NT2/D1 (cell line): ENCODE measurements around the gene CGB2.
"Not testable (repeated sequence)": the region's sequence is repeated elsewhere in the genome, so short reads cannot be mapped to it uniquely, and the experiment has no call there.

Source experiments
- DNase-seq: peaks from one replicate; pipeline ENCODE4 v3.0.0-alpha.2; 2011; ENCODE audit warnings: low read depth, low spot score
- H3K27me3 ChIP-seq: 2 replicates; pipeline ENCODE4 v1.6.0; 2011; ENCODE audit warnings: mild to moderate bottlenecking; ENCODE audit not compliant: insufficient read length, insufficient read depth
- H3K36me3 ChIP-seq: 2 replicates; pipeline ENCODE4 v1.6.1; 2011; ENCODE audit warnings: mild to moderate bottlenecking, low read length, mixed read lengths; ENCODE audit not compliant: insufficient read depth, insufficient read length
- H3K4me1 ChIP-seq: 2 replicates; pipeline ENCODE4 v1.5.1; 2011; ENCODE audit not compliant: insufficient read depth, insufficient read length
- H3K4me3 ChIP-seq: 2 replicates; pipeline ENCODE4 v1.5.1; 2011; ENCODE audit warnings: low read depth; ENCODE audit not compliant: insufficient read length
- H3K9ac ChIP-seq: 2 replicates; pipeline ENCODE4 v1.6.0; 2011; ENCODE audit warnings: low read depth; ENCODE audit not compliant: insufficient read length
- H3K9me3 ChIP-seq: 2 replicates; pipeline ENCODE4 v1.5.1; 2011; ENCODE audit warnings: mild to moderate bottlenecking, low read length; ENCODE audit not compliant: insufficient read depth
- SUZ12 ChIP-seq: IDR thresholded peaks from 2 replicates; pipeline ENCODE4 v1.6.1; 2011; ENCODE audit not compliant: insufficient read length, insufficient read depth; ENCODE audit errors: extremely low read depth
- YY1 ChIP-seq: IDR thresholded peaks from 2 replicates; pipeline ENCODE4 v1.6.1; 2011; ENCODE audit not compliant: insufficient read length, insufficient read depth
- ZNF274 ChIP-seq: IDR thresholded peaks from 2 replicates; pipeline ENCODE4 v1.6.1; 2011; ENCODE audit warnings: mild to moderate bottlenecking, low read depth, low read length

CGB2 gene

DNA sequence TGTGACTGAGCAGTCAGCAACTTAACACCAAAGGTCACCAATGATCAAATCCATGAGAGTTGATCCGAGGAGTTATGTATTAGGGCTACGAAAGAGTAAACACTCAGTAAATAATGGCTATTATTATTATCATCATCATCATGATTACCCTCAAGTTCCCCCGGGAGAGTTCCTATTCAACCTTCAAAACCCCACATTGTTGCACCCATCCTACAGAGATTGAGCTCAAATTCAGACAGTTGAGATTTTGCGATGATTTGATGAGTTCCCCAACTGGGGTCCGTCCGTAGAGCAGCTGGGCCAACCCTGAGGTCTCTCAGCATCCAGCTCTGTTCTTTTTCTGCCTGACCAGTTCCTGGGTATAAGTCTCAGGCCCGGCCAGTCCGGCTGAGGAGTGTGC is 6.4 kb downstream of the CGB2 start:
- H3K4me1 ChIP-seq, H3K36me3 ChIP-seq, H3K27me3 ChIP-seq, H3K4me3 ChIP-seq, H3K9ac ChIP-seq, H3K9me3 ChIP-seq, DNase-seq: not testable (repeated sequence)

DNA sequence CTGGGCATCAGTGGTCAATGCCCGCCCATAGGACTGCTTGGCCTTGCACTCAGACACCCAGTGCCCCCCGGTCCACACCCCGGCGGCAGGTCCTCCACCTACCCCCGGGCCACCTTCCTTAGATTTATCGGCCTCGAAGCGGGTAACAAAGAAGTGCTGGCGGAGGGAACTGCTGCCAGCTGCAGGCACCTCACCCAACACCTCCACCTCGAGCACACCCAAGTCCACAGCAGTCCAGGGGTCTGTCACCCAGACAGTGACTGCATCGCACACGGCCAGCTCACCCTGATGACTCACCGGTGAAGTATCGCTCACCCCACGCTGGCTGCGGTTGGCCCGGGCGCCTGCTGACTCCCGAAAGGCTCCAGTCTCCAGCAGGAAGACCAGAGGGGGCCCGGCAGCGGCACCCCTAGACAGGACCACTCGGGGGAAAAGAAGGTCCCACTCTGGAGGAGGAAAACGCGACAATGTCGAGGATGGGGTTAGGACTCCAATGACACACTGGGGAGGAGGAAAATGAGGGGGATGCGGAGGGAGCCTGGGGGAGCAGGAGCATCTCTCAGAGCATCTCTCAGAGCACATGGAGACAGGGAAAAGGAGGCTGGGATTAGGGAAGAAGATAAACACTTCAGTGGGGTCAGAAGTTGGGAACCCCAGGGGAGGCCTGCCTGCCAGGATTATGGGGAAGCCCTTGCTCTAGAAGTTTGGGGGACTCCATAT is 7.0 kb downstream of the CGB2 start:
- H3K4me1 ChIP-seq, H3K4me3 ChIP-seq, H3K36me3 ChIP-seq, H3K27me3 ChIP-seq, H3K9ac ChIP-seq, H3K9me3 ChIP-seq, DNase-seq: not testable (repeated sequence)

DNA sequence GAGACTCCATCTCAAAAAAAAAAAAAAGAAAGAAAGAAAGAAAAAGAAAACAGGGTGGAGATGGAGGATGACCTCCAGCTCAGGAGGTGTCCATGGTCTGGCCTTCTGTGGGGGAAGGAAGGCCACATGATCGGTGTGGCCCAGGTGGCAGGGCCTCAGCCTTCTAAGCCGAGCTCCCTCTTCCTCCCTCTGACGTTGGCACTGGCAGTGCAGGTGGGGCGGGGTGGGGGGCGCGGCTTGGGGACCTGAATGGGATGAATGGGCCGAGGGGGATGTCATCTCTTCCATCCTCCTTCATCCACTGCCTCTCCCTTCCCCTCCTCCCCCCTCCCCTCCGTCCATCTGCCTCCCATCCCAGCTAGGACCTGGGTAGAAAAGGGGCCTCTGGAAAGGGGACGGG is 8.0 kb downstream of the CGB2 start:
- H3K9me3 ChIP-seq, H3K36me3 ChIP-seq, H3K27me3 ChIP-seq, DNase-seq, H3K9ac ChIP-seq, H3K4me1 ChIP-seq, H3K4me3 ChIP-seq: not testable (repeated sequence)

DNA sequence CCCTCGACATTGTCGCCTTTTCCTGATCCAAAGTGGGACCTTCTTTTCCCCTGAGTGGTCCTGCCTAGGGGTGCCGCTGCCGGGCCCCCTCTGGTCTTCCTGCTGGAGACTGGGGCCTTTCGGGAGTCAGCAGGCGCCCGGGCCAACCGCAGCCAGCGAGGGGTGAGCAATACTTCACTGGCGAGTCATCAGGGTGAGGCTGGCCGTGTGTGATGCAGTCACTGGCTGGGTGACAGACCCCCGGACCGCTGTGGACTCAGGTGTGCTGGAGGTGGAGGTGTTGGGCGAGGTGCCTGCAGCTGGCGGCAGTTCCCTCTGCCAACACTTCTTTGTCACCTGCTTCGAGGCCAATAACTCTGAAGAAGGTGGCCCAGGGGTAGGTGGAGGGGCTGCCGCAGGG is 10.5 kb downstream of the CGB2 start:
- TF ChIP-seq ZNF274 (no peak), SUZ12 (no peak), YY1 (no peak)
- Histone ChIP-seq H3K9ac (no peak overlapping the region), H3K9me3 (no peaks in the 10 kb centered on the region), H3K27me3 (no peaks in the 10 kb centered on the region), H3K4me1 (no peaks in the 10 kb centered on the region), H3K4me3 (no peak overlapping the region), H3K36me3 (no peaks in the 10 kb centered on the region)
- no peak for DNase-seq

DNA sequence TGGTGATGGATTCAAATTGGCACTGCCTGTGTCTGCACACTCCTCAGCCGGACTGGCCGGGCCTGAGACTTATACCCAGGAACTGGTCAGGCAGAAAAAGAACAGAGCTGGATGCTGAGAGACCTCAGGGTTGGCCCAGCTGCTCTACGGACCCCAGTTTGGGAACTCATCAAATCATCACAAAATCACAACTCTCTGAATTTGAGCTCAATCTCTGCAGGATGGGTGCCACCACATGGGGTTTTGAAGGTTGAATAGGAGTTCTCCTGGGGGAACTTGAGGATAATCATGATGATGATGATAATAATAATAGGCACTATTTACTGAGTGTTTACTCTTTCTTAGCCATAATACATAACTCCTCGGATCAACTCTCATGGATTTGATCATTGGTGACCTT is 11.0 kb downstream of the CGB2 start:
- H3K9ac ChIP-seq = not testable (repeated sequence)

DNA sequence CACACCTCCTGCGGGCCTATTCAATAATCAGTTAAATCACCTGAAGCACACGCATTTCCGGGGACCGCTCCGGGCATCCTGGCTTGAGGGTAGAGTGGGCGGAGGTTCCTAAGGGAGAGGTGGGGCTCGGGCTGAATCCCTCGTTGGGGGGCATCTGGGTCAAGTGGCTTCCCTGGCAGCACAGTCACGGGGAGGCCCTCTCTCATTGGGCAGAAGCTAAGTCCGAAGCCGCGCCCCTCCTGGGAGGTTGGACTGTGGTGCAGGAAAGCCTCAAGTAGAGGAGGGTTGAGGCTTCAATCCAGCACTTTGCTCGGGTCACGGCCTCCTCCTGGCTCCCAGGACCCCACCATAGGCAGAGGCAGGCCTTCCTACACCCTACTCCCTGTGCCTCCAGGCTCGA is 11.9 kb downstream of the CGB2 start, which contains the start of gene CGB5:
TSS of gene CGB5 (plus strand) at position 301 of the 400 bp plus-strand sequence. CDS start 362 bp downstream, outside the sequence.
- DNase-seq, H3K9me3 ChIP-seq, H3K4me1 ChIP-seq, H3K4me3 ChIP-seq, H3K36me3 ChIP-seq, H3K9ac ChIP-seq, H3K27me3 ChIP-seq: not testable (repeated sequence)

More for the DNA sequence above, 11.0 kb downstream of the CGB2 start:
- not testable (repeated sequence) for H3K27me3 ChIP-seq, H3K36me3 ChIP-seq, H3K4me1 ChIP-seq, DNase-seq, H3K4me3 ChIP-seq, H3K9me3 ChIP-seq

DNA sequence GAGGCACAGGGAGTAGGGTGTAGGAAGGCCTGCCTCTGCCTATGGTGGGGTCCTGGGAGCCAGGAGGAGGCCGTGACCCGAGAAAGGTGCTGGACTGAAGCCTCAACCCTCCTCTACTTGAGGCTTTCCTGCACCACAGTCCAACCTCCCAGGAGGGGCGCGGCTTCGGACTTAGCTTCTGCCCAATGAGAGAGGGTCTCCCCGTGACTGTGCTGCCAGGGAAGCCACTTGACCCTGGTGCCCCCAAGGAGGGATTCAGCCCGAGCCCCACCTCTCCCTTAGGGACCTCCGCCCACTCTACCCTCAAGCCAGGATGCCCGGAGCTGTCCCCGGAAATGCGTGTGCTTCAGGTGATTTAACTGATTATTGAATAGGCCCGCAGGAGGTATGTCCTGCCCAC is 17.3 kb downstream of the CGB2 start, which contains the start of gene CGB8:
TSS of gene CGB8 (minus strand) at position 101 of the 400 bp plus-strand sequence. CDS start 372 bp downstream, outside the sequence.
- not testable (repeated sequence) for H3K4me3 ChIP-seq, H3K9ac ChIP-seq, DNase-seq, H3K9me3 ChIP-seq, H3K36me3 ChIP-seq, H3K27me3 ChIP-seq, H3K4me1 ChIP-seq

DNA sequence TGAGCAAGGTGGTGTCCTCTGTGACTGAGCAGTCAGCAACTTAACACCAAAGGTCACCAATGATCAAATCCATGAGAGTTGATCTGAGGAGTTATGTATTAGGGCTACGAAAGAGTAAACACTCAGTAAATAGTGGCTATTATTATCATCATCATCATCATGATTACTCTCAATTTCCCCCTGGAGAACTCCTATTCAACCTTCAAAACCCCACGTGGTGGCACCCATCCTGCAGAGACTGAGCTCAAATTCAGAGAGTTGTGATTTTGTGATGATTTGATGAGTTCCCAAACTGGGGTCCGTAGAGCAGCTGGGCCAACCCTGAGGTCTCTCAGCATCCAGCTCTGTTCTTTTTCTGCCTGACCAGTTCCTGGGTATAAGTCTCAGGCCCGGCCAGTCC is 18.1 kb downstream of the CGB2 start:
- not testable (repeated sequence) for H3K9me3 ChIP-seq, H3K9ac ChIP-seq, H3K27me3 ChIP-seq, H3K36me3 ChIP-seq, H3K4me3 ChIP-seq, DNase-seq, H3K4me1 ChIP-seq

DNA sequence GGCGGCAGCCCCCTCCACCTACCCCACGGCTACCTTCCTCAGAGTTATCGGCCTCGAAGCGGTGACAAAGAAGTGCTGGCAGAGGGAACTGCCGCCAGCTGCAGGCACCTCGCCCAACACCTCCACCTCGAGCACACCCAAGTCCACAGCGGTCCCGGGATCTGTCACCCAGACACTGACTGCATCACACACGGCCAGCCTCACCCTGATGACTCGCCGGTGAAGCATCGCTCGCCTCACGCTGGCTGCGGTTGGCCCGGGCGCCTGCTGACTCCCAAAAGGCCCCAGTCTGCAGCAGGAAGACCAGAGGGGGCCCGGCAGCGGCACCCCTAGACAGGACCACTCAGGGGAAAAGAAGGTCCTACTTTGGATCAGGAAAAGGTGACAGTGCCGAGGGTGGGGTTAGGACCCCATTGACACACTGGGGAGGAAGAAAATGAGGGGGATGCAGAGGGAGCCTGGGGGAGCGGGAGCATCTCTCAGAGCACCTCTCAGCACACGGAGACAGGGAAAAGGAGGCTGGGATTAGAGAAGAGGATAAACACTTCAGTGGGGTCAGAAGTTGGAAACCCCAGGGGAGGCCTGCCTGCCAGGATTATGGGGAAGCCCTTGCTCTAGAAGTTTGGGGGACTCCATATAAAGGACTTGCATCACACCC is 18.8 kb downstream of the CGB2 start:
- not testable (repeated sequence) for H3K4me1 ChIP-seq, H3K27me3 ChIP-seq, H3K9ac ChIP-seq, DNase-seq, H3K36me3 ChIP-seq, H3K4me3 ChIP-seq, H3K9me3 ChIP-seq
